ENCODE results near the gene SYTL5.

The SYTL5 gene

GRCh38 chrX:37997096-37997495, 9.3 kb upstream of the SYTL5 start:
- CTCF ChIA-PET, result interaction anchor here (1.3 kb wide), 1 partner anchor 251 kb away, joined by 3 read pairs; no protein-coding TSS in a partner anchor
- Mint-ChIP-seq H3K4me1 (no peaks in the 10 kb centered on the region), H3K9me3 (no peaks in the 10 kb centered on the region), H3K27me3 (no peaks in the 10 kb centered on the region), H3K4me3 (no peak overlapping the region), H3K36me3 (no peaks in the 10 kb centered on the region), H3K27ac (no peak overlapping the region)
- no peak for DNase-seq

GRCh38 chrX:37998586-37999262, 7.6 kb upstream of the SYTL5 start:
- no peaks in the 10 kb centered on the region for H3K36me3 Mint-ChIP-seq

GRCh38 chrX:38000706-38001105, 5.6 kb upstream of the SYTL5 start:
- H3K27ac Mint-ChIP-seq, result no peak overlapping the region
- no peak for DNase-seq
- no peaks in the 10 kb centered on the region for H3K36me3 Mint-ChIP-seq
- no peaks in the 10 kb centered on the region for H3K27me3 Mint-ChIP-seq
- H3K9me3 Mint-ChIP-seq, result no peaks in the 10 kb centered on the region
- CTCF ChIA-PET, result no interaction called here
- H3K4me3 Mint-ChIP-seq, result no peak overlapping the region
- no peaks in the 10 kb centered on the region for H3K4me1 Mint-ChIP-seq

More at GRCh38 chrX:37998586-37999262, 7.6 kb upstream of the SYTL5 start:
- H3K27me3 Mint-ChIP-seq, result no peaks in the 10 kb centered on the region
- H3K27ac Mint-ChIP-seq, result no peak overlapping the region
- H3K4me1 Mint-ChIP-seq, result no peaks in the 10 kb centered on the region
- no peak for DNase-seq
- H3K9me3 Mint-ChIP-seq, result no peaks in the 10 kb centered on the region
- no peak overlapping the region for H3K4me3 Mint-ChIP-seq
- CTCF ChIA-PET, result no interaction called here

- H3K27ac Mint-ChIP-seq, result no peak overlapping the region
- H3K27me3 Mint-ChIP-seq, result no peaks in the 10 kb centered on the region
- no peak overlapping the region for H3K4me3 Mint-ChIP-seq
- CTCF ChIA-PET, result no interaction called here
- no peak for DNase-seq
- no peaks in the 10 kb centered on the region for H3K9me3 Mint-ChIP-seq
- H3K36me3 Mint-ChIP-seq, result no peaks in the 10 kb centered on the region
- no peaks in the 10 kb centered on the region for H3K4me1 Mint-ChIP-seq
These were observed 2.3 kb upstream of the SYTL5 start for GRCh38 chrX:38004046-38004445.

- CTCF ChIA-PET, result no interaction called here
- no peaks in the 10 kb centered on the region for H3K4me1 Mint-ChIP-seq
- H3K36me3 Mint-ChIP-seq, result no peaks in the 10 kb centered on the region
- DNase-seq, result no peak
- peaks cover 3% of the 10 kb centered on the region for H3K27me3 Mint-ChIP-seq
- H3K27ac Mint-ChIP-seq, result no peak overlapping the region
- no peaks in the 10 kb centered on the region for H3K9me3 Mint-ChIP-seq
- no peak overlapping the region for H3K4me3 Mint-ChIP-seq
These were observed 425 bp downstream of the SYTL5 start for GRCh38 chrX:38006778-38007177.

GRCh38 chrX:38008658-38009057, 2.3 kb downstream of the SYTL5 start:
- H3K36me3 Mint-ChIP-seq, result no peaks in the 10 kb centered on the region
- H3K27me3 Mint-ChIP-seq, result peaks cover 3% of the 10 kb centered on the region
- H3K27ac Mint-ChIP-seq, result no peak overlapping the region
- H3K4me3 Mint-ChIP-seq, result no peak overlapping the region
- CTCF ChIA-PET, result no interaction called here
- H3K9me3 Mint-ChIP-seq, result no peaks in the 10 kb centered on the region
- DNase-seq, result no peak
- H3K4me1 Mint-ChIP-seq, result no peaks in the 10 kb centered on the region

GRCh38 chrX:38009641-38010040, 3.3 kb downstream of the SYTL5 start:
- CTCF ChIA-PET, result no interaction called here
- H3K4me1 Mint-ChIP-seq, result no peaks in the 10 kb centered on the region
- H3K36me3 Mint-ChIP-seq, result no peaks in the 10 kb centered on the region
- H3K27ac Mint-ChIP-seq, result no peak overlapping the region
- H3K9me3 Mint-ChIP-seq, result no peaks in the 10 kb centered on the region
- peaks cover 3% of the 10 kb centered on the region for H3K27me3 Mint-ChIP-seq
- H3K4me3 Mint-ChIP-seq, result no peak overlapping the region
- no peak for DNase-seq

GRCh38 chrX:38018766-38019425, 12.5 kb downstream of the SYTL5 start:
- DNase-seq, result no peak
- Mint-ChIP-seq H3K9me3 (no peaks in the 10 kb centered on the region), H3K4me3 (no peak overlapping the region), H3K27me3 (no peaks in the 10 kb centered on the region), H3K4me1 (no peaks in the 10 kb centered on the region), H3K27ac (no peak overlapping the region), H3K36me3 (no peaks in the 10 kb centered on the region)
- CTCF ChIA-PET, result no interaction called here

GRCh38 chrX:38028300-38028699, 21.9 kb downstream of the SYTL5 start:
- CTCF ChIA-PET, result no interaction called here
- H3K4me1 Mint-ChIP-seq, result no peaks in the 10 kb centered on the region
- no peaks in the 10 kb centered on the region for H3K9me3 Mint-ChIP-seq
- no peaks in the 10 kb centered on the region for H3K27me3 Mint-ChIP-seq
- no peaks in the 10 kb centered on the region for H3K36me3 Mint-ChIP-seq
- no peak overlapping the region for H3K4me3 Mint-ChIP-seq
- no peak overlapping the region for H3K27ac Mint-ChIP-seq
- no peak for DNase-seq

- Mint-ChIP-seq H3K36me3 (no peaks in the 10 kb centered on the region), H3K4me3 (no peak overlapping the region), H3K4me1 (no peaks in the 10 kb centered on the region), H3K9me3 (no peaks in the 10 kb centered on the region), H3K27ac (no peak overlapping the region), H3K27me3 (no peaks in the 10 kb centered on the region)
- CTCF ChIA-PET, result no interaction called here
- no peak for DNase-seq
These were observed 30.1 kb downstream of the SYTL5 start for GRCh38 chrX:38036466-38036865.

GRCh38 chrX:38038501-38038900, 32.1 kb downstream of the SYTL5 start:
- DNase-seq, result no peak
- H3K4me3 Mint-ChIP-seq, result no peak overlapping the region
- no peaks in the 10 kb centered on the region for H3K9me3 Mint-ChIP-seq
- H3K36me3 Mint-ChIP-seq, result no peaks in the 10 kb centered on the region
- no peak overlapping the region for H3K27ac Mint-ChIP-seq
- no peaks in the 10 kb centered on the region for H3K27me3 Mint-ChIP-seq
- H3K4me1 Mint-ChIP-seq, result no peaks in the 10 kb centered on the region
- CTCF ChIA-PET, result no interaction called here

GRCh38 chrX:38041237-38041636, 34.9 kb downstream of the SYTL5 start:
- Mint-ChIP-seq H3K4me3 (no peak overlapping the region), H3K27ac (no peak overlapping the region), H3K27me3 (no peaks in the 10 kb centered on the region), H3K36me3 (no peaks in the 10 kb centered on the region), H3K9me3 (no peaks in the 10 kb centered on the region), H3K4me1 (no peaks in the 10 kb centered on the region)
- DNase-seq, result no peak
- CTCF ChIA-PET, result no interaction called here

- no peaks in the 10 kb centered on the region for H3K36me3 Mint-ChIP-seq
- no peaks in the 10 kb centered on the region for H3K27me3 Mint-ChIP-seq
- H3K4me3 Mint-ChIP-seq, result no peak overlapping the region
- no peaks in the 10 kb centered on the region for H3K9me3 Mint-ChIP-seq
- H3K27ac Mint-ChIP-seq, result no peak overlapping the region
- H3K4me1 Mint-ChIP-seq, result no peaks in the 10 kb centered on the region
- CTCF ChIA-PET, result no interaction called here
- DNase-seq, result no peak
These were observed 38.3 kb downstream of the SYTL5 start for GRCh38 chrX:38044701-38045100.

GRCh38 chrX:38045538-38046096, 39.3 kb downstream of the SYTL5 start:
- no peaks in the 10 kb centered on the region for H3K9me3 Mint-ChIP-seq
- H3K27ac Mint-ChIP-seq, result no peak overlapping the region
- CTCF ChIA-PET, result no interaction called here
- H3K4me3 Mint-ChIP-seq, result no peak overlapping the region
- DNase-seq, result no peak
- H3K27me3 Mint-ChIP-seq, result no peaks in the 10 kb centered on the region
- no peaks in the 10 kb centered on the region for H3K36me3 Mint-ChIP-seq
- no peaks in the 10 kb centered on the region for H3K4me1 Mint-ChIP-seq

GRCh38 chrX:38048886-38049285, 42.5 kb downstream of the SYTL5 start:
- Mint-ChIP-seq H3K9me3 (no peaks in the 10 kb centered on the region), H3K27ac (no peak overlapping the region), H3K4me3 (no peak overlapping the region), H3K27me3 (no peaks in the 10 kb centered on the region), H3K36me3 (no peaks in the 10 kb centered on the region), H3K4me1 (no peaks in the 10 kb centered on the region)
- DNase-seq, result no peak
- CTCF ChIA-PET, result no interaction called here

All from activated naive CD4-positive, alpha-beta T cell treated with anti-CD3 and anti-CD28 coated beads, Interleukin-2, amount 10 ng/mL, durations not matched to agents 7 days and 5 days (primary cell).